NCI-H2171 treated with DMSO at 0.1 percent for 48 hours (cell line): ENCODE results near the gene OPHN1.
"Not testable (repeated sequence)": the region's sequence is repeated elsewhere in the genome, so short reads cannot be mapped to it uniquely, and the experiment has no call there.

ENCODE experiments used
- DNase-seq: peaks from one replicate; lab custom pipeline; 2025; lab: John Stamatoyannopoulos, UW

The OPHN1 gene

GRCh38 chrX:68421636-68422035 is 11.7 kb downstream of the OPHN1 start:
- no peak for DNase-seq

GRCh38 chrX:68420559-68420958 is 12.7 kb downstream of the OPHN1 start:
- no peak for DNase-seq

- no peak for DNase-seq
Measured at GRCh38 chrX:68419975-68420374, 13.3 kb downstream of the OPHN1 start.

GRCh38 chrX:68417651-68418050 is 15.6 kb downstream of the OPHN1 start:
- DNase-seq: no peak

- DNase-seq: no peak
Measured at GRCh38 chrX:68416592-68416991, 16.7 kb downstream of the OPHN1 start.

- no peak for DNase-seq
Measured at GRCh38 chrX:68415316-68415715, 18.0 kb downstream of the OPHN1 start.

- DNase-seq: peak; percentile 6
Measured at GRCh38 chrX:68413254-68413653, 20.0 kb downstream of the OPHN1 start.

- no peak for DNase-seq
Measured at GRCh38 chrX:68411729-68412128, 21.6 kb downstream of the OPHN1 start.

- no peak for DNase-seq
Measured at GRCh38 chrX:68409194-68409593, 24.1 kb downstream of the OPHN1 start.

GRCh38 chrX:68403522-68403921 is 29.8 kb downstream of the OPHN1 start:
- DNase-seq: no peak

GRCh38 chrX:68403038-68403437 is 30.3 kb downstream of the OPHN1 start:
- DNase-seq: no peak

GRCh38 chrX:68402094-68402493 is 31.2 kb downstream of the OPHN1 start:
- no peak for DNase-seq

GRCh38 chrX:68398291-68398690 is 35.0 kb downstream of the OPHN1 start:
- no peak for DNase-seq

GRCh38 chrX:68396953-68397352 is 36.3 kb downstream of the OPHN1 start:
- peak; percentile 2 for DNase-seq

GRCh38 chrX:68389419-68389960 is 43.8 kb downstream of the OPHN1 start:
- not testable (repeated sequence) for DNase-seq

GRCh38 chrX:68387776-68388175 is 45.5 kb downstream of the OPHN1 start:
- no peak for DNase-seq

- DNase-seq: no peak
Measured at GRCh38 chrX:68383540-68383939, 49.8 kb downstream of the OPHN1 start.

GRCh38 chrX:68377579-68377978 is 55.7 kb downstream of the OPHN1 start:
- DNase-seq: not testable (repeated sequence)

- no peak for DNase-seq
Measured at GRCh38 chrX:68376373-68376772, 56.9 kb downstream of the OPHN1 start.

- DNase-seq: no peak
Measured at GRCh38 chrX:68375803-68376202, 57.5 kb downstream of the OPHN1 start.

GRCh38 chrX:68372665-68373064 is 60.6 kb downstream of the OPHN1 start:
- no peak for DNase-seq

GRCh38 chrX:68369559-68369958 is 63.7 kb downstream of the OPHN1 start:
- no peak for DNase-seq

GRCh38 chrX:68365341-68365740 is 68.0 kb downstream of the OPHN1 start:
- DNase-seq: peak; percentile 89

- DNase-seq: no peak
Measured at GRCh38 chrX:68363984-68364383, 69.3 kb downstream of the OPHN1 start.

- DNase-seq: no peak
Measured at GRCh38 chrX:68358679-68359078, 74.6 kb downstream of the OPHN1 start.
